NCI-H2029 (cell line): Measurements from ENCODE around the gene LAMA2.
"Not testable (repeated sequence)": the region's sequence is repeated elsewhere in the genome, so short reads cannot be mapped to it uniquely, and the experiment has no call there.

Experiments
- DNase-seq: peaks from one replicate; lab custom pipeline; 2025; lab: John Stamatoyannopoulos, UW

The LAMA2 gene

DNA sequence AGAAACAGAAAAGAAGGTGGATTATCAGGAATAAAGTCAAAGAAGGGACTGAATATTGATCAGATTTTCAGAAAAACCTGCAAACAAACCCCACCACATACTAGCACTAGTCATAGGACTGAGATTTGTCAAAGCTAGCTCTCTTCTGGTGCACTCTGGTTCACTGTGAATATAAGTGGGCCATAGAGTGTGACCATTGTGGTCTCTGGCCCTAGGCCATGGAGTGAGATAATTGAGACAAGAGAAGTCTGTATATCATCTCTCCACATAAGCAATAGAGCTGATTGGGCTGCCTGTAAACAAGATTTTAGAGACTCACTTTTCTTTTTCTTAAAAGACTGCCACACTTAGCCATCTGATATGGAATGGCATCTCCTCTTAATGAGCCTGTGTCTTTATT lies 247.2 kb downstream of the LAMA2 start:
- no peak for DNase-seq

DNA sequence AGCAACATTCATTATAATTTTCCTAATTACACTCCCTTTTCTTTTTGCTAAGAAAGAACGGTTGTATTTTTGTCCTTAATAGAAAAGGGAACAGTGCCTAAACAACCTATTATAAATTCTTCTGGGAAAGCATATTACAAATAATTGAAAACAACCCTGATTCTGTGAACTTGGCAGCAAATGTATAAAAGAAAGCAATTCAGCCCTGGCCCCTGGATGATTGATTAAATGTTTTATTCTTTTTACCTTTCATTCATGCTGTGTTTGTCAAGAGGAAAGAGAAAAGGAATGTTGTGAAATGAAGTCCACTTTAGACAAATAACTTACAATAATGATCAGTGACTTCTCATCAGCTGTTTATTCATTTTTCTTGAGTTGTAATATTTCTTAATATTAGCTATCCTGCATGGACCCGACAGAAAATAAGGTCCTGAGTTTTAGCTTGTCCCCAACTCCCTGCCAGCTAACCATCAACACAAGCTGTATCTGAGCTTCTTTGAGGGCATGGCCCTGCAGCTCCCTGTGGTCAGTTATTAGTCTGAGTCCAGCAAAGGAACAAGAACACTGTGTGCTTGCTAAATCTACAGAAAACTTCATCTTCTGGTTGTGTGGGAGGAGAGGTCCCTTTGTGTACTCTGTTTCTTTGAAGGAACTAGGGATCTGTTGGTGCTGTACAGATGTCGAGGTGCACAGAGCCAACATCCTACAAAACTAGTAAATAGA lies 248.2 kb downstream of the LAMA2 start:
- DNase-seq, result no peak

DNA sequence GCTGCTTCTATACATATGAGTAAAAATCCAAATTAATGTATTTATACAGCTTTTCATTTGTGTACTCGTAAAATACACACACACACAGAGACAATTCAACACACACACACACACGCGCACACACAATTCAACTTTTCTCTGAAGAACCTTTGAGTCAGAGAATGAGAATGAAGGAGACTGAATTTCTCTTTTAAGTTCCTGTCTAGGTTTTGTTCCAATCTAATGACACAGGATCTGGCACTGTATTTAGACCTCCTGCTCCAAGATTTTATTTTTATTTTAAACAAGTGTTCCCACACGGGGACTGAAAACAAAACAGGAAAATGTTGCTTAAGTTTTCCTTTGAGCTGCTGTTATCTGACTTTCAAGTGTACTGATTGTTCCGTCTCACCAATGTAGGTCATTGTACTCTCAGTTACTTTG lies 250.8 kb downstream of the LAMA2 start:
- no peak for DNase-seq

DNA sequence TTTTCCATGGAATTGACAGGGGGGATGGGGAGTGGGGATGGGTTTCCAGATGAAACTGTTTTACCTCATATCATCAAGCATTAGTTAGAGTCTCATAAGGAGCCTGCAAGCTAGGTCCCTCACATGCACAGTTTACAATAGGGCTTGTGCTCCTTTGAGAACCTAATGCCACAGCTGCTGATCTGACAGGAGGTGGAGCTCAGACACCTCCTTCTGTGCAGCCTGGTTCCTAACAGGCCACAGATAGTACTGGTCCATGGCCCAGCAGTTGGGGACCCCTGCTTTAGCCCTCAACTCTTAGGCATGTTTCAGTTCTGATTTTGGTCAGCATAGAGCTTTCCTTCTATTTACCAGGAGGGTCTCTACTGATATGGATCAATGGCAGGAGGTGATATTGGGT lies 251.6 kb downstream of the LAMA2 start:
- no peak for DNase-seq

DNA sequence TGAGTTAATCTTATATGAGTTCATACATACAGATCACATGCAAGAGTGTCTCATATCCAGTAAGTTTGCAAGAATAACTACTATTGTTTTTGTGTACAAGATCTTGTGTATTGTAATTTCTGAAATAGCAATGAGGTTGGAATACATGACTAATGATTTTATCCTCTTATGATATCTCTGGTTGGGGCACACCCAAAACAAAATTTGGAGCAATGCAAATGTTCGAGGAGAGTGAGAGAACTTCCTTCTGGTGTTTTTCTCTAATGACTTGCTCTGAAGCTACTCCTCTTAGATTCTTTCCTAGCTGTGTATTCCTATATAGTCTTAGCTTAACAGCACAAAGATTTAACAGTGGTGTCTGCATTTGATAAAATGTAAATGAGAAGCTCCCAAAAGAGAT lies 252.5 kb downstream of the LAMA2 start:
- no peak for DNase-seq

DNA sequence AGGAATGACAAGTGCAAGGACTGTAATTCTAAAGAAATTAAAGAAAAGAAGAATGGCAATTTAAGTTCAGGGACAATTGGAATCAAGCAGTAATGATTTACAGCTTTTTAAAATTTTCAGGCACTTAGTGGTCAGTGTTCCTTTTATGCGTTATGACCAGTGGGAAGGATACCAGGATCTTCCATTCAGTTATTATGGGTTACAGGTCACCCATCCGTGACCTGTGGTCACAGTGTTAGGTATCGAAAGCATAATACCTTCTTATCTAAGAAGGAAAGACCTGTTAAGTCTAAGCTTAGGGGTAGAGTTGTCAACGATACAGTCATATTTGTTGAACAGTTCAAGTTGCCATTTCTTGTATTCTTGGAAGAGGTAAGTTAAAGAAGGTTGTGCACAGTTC lies 253.8 kb downstream of the LAMA2 start:
- no peak for DNase-seq

DNA sequence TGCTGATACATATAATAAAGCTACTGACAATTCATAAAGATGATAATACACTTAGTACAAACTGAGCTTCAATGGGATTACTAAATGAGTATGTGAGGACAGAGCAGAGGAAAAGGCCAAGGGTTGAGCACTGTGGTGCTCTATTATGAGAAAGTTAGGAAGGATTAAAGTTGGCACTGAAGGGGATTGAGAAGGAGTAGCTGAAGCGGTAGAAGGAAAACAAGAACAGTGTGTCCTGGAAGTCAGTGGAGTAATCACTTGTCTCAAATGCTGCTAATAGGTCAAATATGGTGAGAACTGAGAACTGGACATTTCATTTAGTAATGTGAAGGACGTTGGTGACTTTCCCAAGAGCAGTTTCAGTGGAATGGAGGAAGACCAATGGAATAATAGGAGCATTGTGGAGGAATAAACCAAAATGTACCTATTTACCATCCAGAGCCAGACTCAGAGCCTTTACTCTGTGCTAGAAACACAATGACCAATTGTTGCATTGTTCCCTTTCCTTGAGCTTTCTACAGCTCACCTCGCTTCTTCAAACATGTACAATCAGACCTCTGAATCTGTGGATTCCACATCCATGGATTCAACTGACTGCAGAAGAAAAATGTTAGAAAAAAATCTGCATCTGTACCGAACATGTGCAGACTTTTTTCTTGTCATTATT lies 255.9 kb downstream of the LAMA2 start:
- no peak for DNase-seq

DNA sequence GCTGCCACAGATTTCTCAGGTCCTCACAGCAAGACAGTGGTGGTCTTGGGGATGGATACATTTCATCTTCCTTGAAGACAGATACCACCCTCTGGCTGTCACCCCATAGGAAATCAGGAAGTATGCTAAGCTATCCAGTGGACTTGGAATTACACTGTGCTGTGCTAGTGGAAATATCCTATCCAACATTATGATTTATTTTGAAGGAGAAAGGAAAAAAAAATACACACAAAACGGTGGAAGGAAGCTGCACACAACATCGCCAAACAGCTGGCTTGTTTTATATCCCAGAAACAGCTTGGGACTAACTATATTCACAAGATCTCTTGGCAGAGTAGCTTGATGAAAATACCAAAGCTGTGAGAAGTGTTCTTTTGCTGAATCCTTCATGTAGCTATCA lies 257.6 kb downstream of the LAMA2 start:
- no peak for DNase-seq

DNA sequence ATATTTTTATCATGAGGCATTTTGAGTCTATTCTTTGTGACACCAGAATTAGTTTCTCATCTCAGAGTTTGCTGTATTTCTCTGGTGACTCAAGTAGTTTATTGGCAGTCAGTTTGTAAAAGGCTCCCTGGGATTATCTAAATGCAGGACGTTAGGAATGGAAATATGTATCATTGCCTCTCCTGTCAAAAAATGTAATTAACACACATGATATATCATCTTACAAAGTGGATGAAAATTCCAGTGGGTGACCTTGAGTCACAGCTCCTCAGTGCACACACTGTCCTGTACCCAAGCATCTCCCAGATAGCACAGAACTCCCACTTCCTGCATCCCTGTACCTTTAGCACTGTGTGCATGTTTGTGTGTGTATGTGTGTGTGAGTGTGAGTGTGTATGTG lies 258.6 kb downstream of the LAMA2 start:
- DNase-seq, result no peak

DNA sequence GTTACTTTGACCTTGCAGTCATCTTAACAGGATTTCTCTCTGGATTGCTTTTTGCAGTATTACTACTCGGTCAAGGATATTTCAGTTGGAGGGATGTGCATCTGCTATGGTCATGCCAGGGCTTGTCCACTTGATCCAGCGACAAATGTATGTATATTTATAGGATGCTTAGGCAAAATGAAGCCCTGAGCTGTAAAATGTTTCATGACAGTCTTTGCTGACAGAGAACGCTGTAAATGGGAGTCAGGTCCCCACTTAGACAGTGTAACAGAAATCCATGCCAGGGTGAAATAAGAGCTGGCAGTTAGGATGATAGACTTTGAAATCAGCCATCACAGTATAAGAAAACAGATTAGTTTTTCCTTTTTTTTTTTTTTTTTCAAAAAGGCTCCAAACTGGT lies 264.0 kb downstream of the LAMA2 start:
- no peak for DNase-seq

DNA sequence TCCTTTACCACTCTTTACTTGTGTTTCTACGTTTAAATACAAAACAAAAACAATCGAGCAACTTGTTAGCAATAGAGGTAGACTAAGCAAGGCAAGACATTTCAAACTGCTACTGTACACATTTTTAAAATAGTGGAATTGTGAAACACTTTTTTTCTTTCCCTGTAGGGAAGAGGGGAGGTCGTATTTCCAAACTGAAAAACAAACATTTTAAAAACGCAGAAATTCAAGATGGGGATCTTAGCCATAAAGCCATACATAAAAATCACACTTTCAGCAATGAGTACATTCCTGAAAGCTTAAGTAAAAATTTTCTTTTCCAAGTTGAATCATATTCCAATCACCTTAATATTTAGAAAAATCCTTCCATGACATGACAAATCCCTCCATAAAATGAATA lies 267.6 kb downstream of the LAMA2 start:
- DNase-seq, result no peak

DNA sequence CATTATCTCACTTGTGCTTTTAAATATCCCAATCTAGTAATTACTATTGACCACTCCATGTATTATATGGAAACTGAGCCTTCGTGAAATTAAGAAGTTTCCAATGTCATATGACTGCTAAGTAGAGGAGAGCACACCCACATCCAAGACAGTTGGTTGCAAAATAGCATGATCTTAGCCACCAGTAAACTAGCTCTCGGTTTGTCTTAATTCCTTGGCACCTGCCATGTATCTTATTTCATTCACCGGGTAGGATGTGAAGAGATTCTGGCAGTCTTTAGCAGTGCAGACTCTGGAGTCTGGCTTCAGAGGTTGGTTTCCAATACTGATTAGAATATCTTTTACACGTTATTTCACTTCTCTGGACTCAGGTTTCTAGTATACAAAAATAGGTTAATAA lies 270.3 kb downstream of the LAMA2 start:
- DNase-seq, result no peak

DNA sequence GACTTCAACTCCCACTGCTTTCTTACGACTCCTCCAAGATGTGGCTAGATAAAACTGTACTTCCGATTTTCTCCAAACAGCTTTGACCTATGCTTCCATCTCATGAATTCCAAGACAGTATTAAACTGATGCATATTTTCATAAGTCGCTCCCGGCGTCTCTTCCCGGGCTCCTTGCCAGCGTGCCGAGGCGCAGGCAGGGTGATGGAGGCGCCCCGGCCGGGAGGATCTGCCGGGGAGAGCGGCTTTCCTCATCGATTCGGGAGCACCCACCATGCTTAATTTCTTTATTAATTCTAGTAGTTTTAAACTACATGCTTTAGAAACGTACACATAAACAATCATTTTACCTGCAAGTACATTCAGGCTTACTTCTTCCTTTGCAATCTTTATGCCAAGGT lies 276.3 kb downstream of the LAMA2 start:
- not testable (repeated sequence) for DNase-seq

DNA sequence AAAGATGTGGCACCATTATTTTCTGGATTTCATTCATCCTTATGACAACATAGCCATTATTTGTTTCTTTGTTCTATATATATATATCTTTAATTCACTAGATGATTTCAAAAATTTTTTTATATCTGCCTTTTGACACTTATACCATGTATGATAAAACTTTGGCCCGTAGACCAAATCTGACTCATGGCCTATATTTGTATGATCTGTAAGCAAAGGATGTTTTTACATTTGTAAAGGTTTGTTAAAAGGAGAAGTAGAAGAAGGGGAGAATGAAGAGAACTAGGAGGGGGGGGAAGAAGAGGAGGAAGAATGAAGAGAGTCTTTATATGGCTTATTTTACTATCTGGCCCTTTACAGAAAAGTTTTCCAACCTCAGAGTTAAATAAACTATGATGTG lies 279.7 kb downstream of the LAMA2 start:
- DNase-seq, result no peak

DNA sequence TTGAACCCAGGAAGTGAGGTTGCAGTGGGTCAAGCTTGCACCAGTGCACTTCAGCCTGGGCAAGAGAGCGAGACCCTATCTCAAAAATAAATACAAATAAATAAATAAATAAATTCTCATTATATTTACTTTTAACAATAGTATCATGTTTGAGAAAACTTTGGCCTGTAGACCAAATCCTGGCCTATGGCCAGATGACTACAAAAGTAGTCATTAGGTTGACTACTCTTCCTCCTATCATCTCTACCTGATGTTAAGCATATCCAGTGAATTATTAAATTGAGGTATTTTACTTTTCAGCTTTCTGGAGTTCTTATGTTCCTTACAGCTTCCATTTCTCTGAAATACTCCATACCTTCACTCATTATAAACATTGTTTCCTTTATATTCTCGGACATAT lies 280.6 kb downstream of the LAMA2 start:
- no peak for DNase-seq

DNA sequence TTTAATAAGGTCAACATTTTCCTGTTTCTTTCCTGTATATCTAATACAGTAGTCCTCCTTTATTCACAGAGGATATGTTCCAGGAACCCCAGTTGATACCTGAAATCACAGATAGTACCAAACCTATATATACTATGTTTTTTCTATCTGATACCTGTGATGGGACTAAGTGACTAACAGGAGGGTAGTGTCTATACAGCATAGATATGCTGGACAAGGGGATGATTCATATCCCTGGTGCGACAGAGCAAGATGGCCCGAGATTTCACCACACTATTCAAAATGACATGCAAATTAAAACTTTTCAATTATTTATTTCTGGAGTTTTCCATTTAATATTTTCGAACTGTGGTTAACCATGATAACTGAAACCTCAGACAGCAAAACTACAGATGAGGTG lies 281.1 kb downstream of the LAMA2 start:
- no peak for DNase-seq

DNA sequence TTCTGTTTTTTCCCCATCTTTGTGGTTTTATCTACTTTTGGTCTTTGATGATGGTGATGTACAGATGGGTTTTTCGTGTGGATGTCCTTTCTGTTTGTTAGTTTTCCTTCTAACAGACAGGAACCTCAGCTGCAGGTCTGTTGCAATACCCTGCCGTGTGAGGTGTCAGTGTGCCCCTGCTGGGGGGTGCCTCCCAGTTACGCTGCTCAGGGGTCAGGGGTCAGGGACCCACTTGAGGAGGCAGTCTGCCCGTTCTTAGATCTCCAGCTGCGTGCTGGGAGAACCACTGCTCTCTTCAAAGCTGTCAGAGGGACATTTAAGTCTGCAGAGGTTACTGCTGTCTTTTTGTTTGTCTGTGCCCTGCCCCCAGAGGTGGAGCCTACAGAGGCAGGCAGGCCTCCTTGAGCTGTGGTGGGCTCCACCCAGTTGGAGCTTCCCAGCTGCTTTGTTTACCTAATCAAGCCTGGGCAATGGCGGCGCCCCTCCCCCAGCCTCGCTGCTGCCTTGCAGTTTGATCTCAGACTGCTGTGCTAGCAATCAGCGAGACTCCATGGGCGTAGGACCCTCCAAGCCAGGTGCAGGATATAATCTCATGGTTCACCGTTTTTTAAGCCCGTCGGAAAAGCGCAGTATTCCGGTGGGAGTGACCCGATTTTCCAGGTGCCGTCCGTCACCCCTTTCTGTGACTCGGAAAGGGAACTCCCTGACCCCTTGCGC lies 289.5 kb downstream of the LAMA2 start:
- DNase-seq, result not testable (repeated sequence)

DNA sequence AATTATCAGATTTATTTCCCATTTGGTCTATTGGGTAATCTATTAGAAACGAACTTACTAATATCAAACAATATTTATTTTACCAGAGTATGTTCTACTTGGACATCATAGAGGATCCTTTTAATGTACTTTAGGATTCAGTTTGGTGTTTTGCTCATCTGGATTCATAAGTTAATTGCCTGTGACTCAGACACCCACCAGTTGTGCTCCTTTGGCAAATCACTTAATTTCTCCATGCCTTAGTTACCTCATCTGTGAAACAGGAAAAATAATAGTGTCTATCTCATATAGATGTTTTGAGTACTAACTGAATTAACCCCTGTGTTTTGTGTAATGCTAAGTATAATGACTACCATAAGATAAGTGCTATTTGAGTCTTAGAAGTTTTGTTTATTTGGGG lies 292.1 kb downstream of the LAMA2 start:
- DNase-seq, result no peak

DNA sequence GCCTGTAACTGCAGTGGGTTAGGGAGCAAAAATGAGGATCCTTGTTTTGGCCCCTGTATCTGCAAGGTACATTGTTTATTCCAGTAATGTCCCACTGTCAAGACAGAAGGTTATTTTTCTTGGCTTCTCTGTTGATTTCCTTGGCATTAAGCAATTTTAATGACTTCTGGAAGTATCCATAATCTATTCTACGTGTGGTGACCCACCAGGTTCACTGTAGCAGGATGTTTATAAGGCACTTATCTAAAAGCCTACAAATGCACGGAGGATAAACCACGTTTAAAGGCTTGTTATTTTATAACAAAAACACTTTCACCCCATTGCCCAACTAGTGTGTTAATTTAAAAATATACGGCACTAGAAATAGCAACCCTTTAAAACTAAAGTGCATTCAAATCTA lies 294.9 kb downstream of the LAMA2 start:
- DNase-seq, result no peak

DNA sequence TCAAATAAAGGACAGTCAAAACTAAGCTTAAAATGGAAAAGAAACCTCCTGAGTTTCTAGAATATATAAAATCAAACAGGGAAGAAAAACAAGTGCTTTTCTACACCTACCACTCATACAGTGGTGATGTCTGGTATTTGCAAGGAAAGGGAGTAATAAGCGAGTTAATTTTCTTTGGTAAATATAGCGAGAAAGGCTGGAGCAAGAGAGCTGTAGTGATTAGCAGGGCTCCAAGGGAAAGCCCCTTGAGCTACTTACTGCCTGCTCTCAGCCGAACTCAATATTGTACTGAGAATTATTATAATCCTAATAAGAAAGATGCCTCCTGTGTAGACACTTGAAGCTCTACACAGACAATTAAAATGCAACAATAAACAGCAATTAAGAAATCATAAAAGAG lies 296.3 kb downstream of the LAMA2 start:
- no peak for DNase-seq

DNA sequence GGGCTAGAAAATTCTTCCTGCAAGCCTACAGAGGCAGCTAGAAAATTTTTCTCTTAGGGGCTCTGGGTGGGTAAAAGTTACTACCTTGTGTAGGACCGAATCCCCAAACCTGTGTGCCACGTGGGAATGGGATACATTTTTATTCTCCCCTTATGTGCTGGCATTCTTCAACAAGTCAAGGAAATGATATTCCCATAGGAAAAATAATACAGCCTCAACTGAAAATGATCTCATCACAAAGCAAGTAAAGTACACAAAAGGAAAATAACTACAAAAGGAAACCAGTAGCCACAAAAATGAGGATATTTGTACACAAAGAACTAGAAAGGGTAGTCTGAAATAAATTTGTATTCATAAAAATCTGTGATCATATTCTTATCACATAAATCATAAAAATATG lies 298.1 kb downstream of the LAMA2 start:
- DNase-seq, result no peak

DNA sequence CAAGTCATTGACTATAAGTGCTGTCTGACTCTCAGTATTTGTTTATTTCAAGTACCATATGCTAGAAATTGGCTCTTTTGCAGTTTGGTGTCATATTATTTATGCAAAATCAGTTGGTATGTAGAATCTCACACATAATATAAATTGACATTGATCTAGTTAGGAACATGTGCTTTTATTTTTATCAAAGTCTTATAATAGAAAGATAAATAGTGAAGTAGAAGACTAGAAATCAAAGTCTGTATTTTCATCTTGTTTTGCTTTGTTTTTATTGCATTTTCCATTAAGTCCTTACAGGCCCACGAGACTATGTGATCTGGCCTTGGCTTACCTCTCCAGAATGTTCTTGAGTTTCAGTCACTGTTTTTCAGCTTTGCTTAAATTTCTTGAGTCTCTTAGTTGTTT lies 300.3 kb downstream of the LAMA2 start:
- no peak for DNase-seq

DNA sequence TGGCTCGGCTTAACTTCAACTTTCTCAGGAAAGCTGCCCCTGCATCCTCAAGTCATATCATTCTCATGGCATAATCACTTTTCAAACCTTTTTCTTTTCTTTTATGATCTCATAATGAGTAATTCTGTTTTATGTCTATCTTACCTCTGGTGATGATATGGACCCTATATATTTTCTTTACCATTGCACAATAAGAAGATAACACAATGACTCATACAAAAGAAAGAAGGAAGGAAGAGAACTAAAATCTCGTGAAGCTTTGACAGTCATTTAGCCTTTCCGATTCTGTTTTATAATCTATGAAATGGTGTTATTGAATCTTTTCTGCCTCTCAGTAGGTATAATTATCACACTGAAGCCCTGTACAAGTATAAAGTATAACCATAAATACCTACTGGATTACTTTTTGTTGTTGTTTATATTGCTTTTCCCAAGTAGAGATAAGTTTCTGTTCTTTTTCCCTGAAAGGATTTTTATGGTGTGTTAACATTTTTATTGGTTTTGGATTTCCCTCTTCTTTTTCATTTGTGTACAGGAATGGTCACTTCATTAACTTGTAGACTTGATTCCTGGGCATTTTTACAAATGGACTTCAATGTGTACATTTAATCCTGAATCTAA lies 300.9 kb downstream of the LAMA2 start:
- no peak for DNase-seq
